Measurements from ENCODE around the gene STIM1. TPM values are rescaled to one million over a fixed set of nuclear protein-coding genes. Genes with fewer than 3 reads are reported as not detected.

Gene STIM1
- total and polyA plus RNA-seq, 2 experiments from 2014 or later, result 16.1 to 60.0 TPM

GRCh38 chr11:3933165-3933628, 77.7 kb downstream of the STIM1 start:
- TF ChIP-seq, protein P1, sequence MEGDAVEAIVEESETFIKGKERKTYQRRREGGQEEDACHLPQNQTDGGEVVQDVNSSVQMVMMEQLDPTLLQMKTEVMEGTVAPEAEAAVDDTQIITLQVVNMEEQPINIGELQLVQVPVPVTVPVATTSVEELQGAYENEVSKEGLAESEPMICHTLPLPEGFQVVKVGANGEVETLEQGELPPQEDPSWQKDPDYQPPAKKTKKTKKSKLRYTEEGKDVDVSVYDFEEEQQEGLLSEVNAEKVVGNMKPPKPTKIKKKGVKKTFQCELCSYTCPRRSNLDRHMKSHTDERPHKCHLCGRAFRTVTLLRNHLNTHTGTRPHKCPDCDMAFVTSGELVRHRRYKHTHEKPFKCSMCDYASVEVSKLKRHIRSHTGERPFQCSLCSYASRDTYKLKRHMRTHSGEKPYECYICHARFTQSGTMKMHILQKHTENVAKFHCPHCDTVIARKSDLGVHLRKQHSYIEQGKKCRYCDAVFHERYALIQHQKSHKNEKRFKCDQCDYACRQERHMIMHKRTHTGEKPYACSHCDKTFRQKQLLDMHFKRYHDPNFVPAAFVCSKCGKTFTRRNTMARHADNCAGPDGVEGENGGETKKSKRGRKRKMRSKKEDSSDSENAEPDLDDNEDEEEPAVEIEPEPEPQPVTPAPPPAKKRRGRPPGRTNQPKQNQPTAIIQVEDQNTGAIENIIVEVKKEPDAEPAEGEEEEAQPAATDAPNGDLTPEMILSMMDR (IDR thresholded peaks at IDR 0.05; ENCODE audit: low read depth, low read length), result no peak

GRCh38 chr11:3934658-3935057, 79.2 kb downstream of the STIM1 start:
- Histone ChIP-seq H3K9me3 (ENCODE audit: low read depth) (no peaks in the 10 kb centered on the region), H3K27me3 (no peaks in the 10 kb centered on the region), H3K27ac (peak overlapping the region; percentile 67), H3K4me3 (no peak overlapping the region), H3K4me1 (ENCODE audit: low read depth) (peaks cover 32% of the 10 kb centered on the region), H3K36me3 (no peaks in the 10 kb centered on the region)
- peak in 1 of 2 donors; percentile 46 for DNase-seq (ENCODE audit: low read depth in 1 of 2, low spot score in 1 of 2)
- TF ChIP-seq, protein P1 (IDR thresholded peaks at IDR 0.05; ENCODE audit: low read depth, low read length), result no peak

More at GRCh38 chr11:3933165-3933628, 77.7 kb downstream of the STIM1 start:
- H3K36me3 ChIP-seq, result no peaks in the 10 kb centered on the region
- H3K27ac ChIP-seq, result no peak overlapping the region
- H3K4me3 ChIP-seq, result no peak overlapping the region
- peaks cover 38% of the 10 kb centered on the region for H3K4me1 ChIP-seq (ENCODE audit: low read depth)
- H3K9me3 ChIP-seq (ENCODE audit: low read depth), result no peaks in the 10 kb centered on the region
- no peaks in the 10 kb centered on the region for H3K27me3 ChIP-seq
- DNase-seq (ENCODE audit: low read depth in 1 of 2, low spot score in 1 of 2), result no peak

GRCh38 chr11:3936517-3936916, 81.1 kb downstream of the STIM1 start:
- TF ChIP-seq, protein P1 (IDR thresholded peaks at IDR 0.05; ENCODE audit: low read depth, low read length), result no peak
- Histone ChIP-seq H3K9me3 (ENCODE audit: low read depth) (no peaks in the 10 kb centered on the region), H3K27me3 (no peaks in the 10 kb centered on the region), H3K27ac (no peak overlapping the region), H3K36me3 (no peaks in the 10 kb centered on the region), H3K4me1 (ENCODE audit: low read depth) (peaks cover 20% of the 10 kb centered on the region), H3K4me3 (no peak overlapping the region)
- no peak for DNase-seq (ENCODE audit: low read depth in 1 of 2, low spot score in 1 of 2)

GRCh38 chr11:3939211-3939610, 83.7 kb downstream of the STIM1 start:
- Histone ChIP-seq H3K27ac (no peak overlapping the region), H3K27me3 (no peaks in the 10 kb centered on the region), H3K4me3 (no peak overlapping the region), H3K36me3 (no peaks in the 10 kb centered on the region), H3K9me3 (ENCODE audit: low read depth) (no peaks in the 10 kb centered on the region), H3K4me1 (ENCODE audit: low read depth) (peaks cover 14% of the 10 kb centered on the region)
- TF ChIP-seq, protein P1 (IDR thresholded peaks at IDR 0.05; ENCODE audit: low read depth, low read length), result no peak
- peak in 1 of 2 donors; percentile 91 for DNase-seq (ENCODE audit: low read depth in 1 of 2, low spot score in 1 of 2)

DNA sequence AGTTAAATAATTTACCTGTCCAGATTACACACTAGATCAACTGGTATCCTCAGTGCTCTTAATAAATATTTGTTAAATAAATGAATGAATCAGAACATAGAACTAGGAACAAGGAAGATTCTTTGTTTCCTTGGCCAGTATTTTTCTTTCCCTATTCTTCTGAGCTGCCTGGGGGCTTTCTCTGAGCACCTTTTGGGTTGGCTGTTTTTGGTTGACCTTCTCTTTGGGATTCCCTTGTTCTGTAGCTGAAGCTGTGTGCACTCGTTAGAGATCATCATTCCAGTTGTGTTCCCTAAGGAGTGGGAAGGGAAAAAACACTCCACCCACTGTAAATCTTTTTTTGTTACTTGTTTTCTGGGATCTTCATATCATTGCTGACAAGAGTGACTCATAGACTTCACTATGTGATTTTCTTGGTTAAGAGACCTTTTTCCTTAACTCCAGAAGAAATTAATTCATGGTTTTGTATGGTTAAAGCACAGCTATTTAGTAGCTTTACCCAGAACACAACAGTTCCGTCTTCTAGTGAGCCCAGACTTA, 84.3 kb downstream of the STIM1 start:
- H3K27me3 ChIP-seq, result no peaks in the 10 kb centered on the region
- H3K27ac ChIP-seq, result no peak overlapping the region
- peak in 1 of 2 donors; percentile 72 for DNase-seq (ENCODE audit: low read depth in 1 of 2, low spot score in 1 of 2)
- H3K9me3 ChIP-seq (ENCODE audit: low read depth), result no peaks in the 10 kb centered on the region
- no peaks in the 10 kb centered on the region for H3K36me3 ChIP-seq
- peaks cover 12% of the 10 kb centered on the region for H3K4me1 ChIP-seq (ENCODE audit: low read depth)
- TF ChIP-seq, protein P1 (IDR thresholded peaks at IDR 0.05; ENCODE audit: low read depth, low read length), result no peak
- H3K4me3 ChIP-seq, result no peak overlapping the region

Data from cardiac muscle cell (in vitro differentiated cells and primary cell).